ENCODE measurements around the gene SCN1A.

SCN1A gene

DNA sequence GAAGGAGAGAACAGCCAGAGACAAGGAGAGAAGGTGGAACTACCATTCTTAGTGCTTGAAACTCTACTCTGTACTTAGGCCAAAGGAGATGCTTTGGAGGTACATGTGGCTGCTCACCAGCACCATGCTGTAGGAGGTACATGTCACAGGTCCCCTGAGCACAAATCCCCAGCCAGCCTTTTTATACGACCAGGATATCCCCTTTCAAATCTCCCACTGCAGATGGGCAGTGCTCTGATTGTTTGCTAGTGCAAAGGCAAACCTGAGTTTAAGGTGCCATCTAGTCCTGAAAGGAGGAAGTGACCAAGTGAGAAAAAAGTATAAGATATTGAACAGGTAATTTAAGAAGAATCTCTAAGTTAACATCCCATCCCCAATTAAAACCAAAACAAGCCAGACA lies 157.2 kb downstream of the SCN1A start:
- DNase-seq (ENCODE audit: low spot score): no peak

DNA sequence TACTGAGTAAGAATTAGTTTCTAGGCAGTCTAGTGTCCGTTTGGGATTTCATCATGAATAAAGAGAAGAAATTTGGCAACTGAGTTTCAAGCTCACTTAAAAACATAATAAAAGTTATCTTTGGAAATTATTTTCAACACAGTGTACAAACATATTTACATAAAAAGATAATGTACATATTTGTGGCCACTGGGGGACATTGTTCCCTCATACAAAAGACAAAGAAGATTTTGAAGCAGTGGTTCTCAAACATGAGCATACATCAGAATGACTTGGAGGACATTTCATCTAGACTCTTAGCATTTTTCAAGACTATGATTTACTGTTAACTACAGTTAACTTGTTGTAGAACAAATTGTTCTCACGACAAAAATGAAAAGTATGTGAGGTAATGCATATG lies 158.6 kb downstream of the SCN1A start:
- DNase-seq (ENCODE audit: low spot score): no peak

GRCh38 chr2:165967746-165968145 lies 160.1 kb downstream of the SCN1A start:
- no peak for DNase-seq (ENCODE audit: low spot score)

GRCh38 chr2:165961818-165962217 lies 166.0 kb downstream of the SCN1A start:
- DNase-seq (ENCODE audit: low spot score): no peak

DNA sequence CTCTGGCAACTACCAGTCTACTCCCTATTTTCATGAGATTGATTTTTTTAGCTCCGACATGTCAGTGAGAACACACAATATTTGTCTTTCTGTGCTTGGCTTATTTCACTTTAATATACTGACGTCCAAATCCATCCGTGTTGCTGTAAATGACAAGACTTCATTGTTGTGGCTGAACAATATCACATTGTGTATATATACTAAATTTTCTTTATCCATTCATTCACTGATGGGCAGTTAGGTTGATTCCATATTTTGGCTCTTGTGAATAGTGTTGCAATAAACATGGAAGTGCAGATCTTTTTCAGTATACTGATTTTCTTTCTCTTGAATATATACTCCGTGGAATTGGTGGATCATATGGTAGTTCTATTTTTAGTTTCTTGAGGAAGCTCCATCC lies 168.4 kb downstream of the SCN1A start:
- DNase-seq (ENCODE audit: low spot score): no peak

- no peak for DNase-seq (ENCODE audit: low spot score)
Observed at GRCh38 chr2:165958313-165958960, 169.4 kb downstream of the SCN1A start.

DNA sequence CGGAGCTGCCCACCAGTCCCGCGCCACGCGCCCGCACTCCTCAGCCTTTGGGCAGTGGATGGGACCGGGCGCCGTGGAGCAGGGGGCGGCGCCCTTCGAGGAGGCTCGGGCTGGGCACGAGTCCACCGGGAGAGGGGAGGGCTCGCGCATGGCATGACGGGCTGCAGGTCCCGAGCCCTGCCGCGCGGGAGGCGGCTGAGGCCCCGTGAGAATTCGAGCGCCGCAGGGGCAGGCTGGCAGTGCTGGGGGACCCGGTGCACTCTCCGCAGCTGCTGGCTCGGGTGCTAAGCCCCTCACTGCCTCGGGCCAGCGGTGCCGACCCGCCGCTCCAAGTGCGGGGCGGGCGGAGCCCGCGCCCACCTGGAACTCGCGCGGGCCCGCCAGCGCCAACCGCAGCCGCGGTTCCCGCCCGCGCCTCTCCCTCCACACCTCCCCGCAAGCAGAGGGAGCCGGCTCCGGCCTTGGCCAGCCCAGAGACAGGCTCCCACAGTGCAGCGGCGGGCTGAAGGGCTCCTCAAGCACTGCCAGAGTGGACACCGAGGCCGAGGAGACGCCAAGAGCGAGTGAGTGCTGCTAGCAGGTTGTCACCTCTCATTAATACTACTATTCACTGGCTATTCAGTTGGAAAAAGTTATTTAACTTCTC lies 170.7 kb downstream of the SCN1A start:
- no peak for DNase-seq (ENCODE audit: low spot score)

GRCh38 chr2:165953655-165954606 lies 173.9 kb downstream of the SCN1A start, which contains the start of gene TTC21B:
Gene TTC21B (minus strand): TSS chr2:165953776. CDS start chr2:165953705, 71 bp downstream.
- DNase-seq (ENCODE audit: low spot score): peak; percentile 73

DNA sequence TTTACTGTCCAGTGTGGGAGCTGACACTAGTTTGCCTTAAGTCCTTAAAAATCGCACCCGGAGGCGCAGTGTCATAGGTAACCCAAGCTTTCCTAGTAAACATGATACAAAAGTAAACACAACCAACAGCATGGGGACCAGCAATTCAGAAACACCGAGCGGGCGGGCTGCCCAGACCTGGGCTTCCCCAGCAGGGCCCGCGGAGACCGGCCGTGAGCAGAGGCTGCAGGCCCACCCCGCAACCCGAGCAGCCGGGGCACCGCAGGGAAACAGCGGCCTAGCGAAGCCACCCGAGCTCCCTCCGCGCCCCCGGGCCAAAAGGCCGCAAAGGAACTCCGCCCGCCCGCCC lies 174.5 kb downstream of the SCN1A start:
- DNase-seq (ENCODE audit: low spot score): no peak

GRCh38 chr2:165952741-165953211 lies 175.0 kb downstream of the SCN1A start:
- DNase-seq (ENCODE audit: low spot score): peak; percentile 59

DNA sequence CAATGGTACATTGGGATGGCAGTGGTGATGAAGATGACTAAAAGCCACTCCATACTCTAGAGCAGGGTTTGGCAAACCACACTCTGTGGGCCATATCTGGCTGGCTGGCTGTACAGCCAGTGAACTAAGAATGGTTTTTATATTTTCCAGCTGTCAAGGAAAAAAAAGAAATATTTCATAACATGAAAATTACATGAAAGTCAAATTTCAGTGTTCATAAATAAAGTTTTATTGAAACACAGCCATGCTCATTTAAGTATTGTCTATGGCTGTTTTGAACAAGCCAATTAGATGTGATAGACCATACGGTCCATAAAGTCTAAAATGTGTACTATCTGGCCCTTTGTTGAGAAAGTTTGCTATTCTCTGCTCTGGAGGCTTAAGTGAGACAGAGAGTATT lies 175.7 kb downstream of the SCN1A start:
- DNase-seq (ENCODE audit: low spot score): peak; percentile 27

- no peak for DNase-seq (ENCODE audit: low spot score)
Observed at GRCh38 chr2:165950438-165950837, 177.4 kb downstream of the SCN1A start.

DNA sequence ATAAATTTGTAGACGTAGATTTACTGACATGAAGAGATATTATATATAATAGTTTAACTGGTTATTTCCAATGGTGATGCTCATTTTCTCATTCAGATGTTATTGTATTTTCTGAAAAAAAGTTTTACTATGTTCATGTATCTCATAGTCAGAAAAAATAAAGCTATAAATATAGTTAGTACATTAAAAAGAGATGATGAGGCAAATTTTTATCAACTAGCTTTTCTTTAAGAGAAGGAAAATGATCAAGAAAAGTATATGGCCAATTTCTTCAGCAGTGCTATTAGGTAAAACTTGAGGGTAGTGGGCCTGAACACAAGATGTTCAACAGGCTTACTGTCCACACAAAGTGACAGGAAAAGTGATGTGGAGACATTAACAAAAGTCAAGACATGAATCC lies 186.0 kb downstream of the SCN1A start:
- no peak for DNase-seq (ENCODE audit: low spot score)

DNA sequence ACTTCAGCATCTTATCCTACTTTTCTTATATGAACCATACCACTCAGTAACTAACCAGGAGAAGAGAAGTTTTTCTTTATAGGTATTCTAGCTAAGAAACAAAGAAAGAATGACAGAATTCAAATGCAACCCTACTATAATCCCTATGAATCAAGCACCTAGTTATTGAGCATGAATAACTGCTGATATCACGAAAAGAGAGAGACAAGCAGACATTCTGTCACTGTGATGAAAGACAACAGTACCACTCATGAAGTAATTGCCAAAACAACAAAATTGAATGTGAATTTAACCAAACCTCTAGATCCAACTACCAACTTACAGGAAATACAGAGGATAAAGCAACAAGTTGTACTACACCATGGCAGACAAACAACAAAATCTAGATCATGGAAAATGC lies 189.6 kb downstream of the SCN1A start:
- no peak for DNase-seq (ENCODE audit: low spot score)

Data from hematopoietic multipotent progenitor cell treated with erythropoietin and hydrocortisone succinate and interleukin-3 and kit ligand, for 17 days (in vitro differentiated cells).